HG03139 (cell line): ENCODE results near the gene GOLGA7B.
A peak's percentile ranks its signal among the peaks of the same experiment; 100 is the strongest.

ENCODE experiments used
- ATAC-seq: cut with Tn5 transposase; IDR thresholded peaks from one replicate; pipeline ENCODE4 v1.9.1; 2021; ENCODE audit not compliant: unreplicated experiment

Gene GOLGA7B

DNA sequence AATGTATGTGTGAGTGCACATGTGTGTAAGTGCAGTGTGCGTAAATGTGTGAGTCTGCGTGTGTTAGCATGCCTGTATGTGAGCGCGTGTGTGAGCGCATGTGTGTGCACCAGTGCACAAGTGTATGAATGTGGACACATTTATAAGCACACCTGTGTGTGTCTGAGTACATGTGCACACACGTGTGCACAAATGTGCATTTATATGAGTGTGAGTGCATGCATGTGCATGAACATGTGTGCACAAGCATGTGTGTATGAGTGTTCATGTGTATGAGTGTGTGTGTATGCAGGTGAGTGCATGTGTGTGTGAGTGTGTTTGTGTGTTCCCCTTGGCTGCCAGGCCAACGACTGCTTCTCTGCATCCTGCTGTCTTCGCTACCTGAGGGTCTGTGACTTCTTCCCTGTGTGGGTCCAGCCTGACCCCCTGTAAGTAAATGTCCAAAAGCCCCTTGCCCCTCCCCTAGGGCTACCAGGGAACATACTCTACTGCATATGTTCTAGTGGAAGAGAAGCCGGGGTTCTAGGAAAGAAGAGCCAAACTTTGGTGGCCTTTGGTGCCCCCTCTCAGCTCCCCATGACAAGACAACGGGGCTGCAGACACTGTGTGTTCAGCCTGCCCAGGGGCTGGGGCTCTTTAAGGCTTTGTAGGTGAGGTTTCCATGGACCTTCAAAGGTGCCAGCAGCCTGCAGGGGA is 17.0 kb downstream of the GOLGA7B start:
- ATAC-seq = no peak

DNA sequence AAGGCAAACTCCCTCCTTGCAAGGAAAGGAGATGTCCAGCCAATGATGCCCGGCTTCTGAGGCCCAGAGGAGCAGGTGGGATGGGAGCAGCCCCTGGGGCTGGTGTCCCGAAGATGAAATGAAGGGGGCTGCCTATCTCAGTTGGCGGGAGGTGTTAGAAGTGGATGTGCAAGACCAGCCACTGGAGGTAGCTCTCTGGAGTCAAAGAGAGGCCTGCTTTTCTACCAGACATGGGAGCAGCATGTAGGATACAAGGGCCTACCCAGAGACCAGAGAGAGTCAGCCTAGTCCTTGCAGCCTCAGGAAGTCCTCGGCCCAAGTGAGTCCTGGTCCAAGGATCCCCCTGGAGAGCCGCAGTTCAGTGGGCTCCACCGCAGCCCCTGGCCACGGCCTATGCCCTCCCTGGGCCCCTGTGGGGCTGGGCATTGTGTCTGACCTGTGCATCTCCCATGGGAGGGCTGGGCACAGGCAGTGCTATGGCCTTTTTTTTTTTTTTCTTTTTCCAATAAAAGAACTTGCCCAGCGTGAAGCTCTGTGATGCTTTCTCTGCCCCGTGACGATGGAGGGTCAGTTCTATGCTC is 17.7 kb downstream of the GOLGA7B start:
- ATAC-seq = no peak

DNA sequence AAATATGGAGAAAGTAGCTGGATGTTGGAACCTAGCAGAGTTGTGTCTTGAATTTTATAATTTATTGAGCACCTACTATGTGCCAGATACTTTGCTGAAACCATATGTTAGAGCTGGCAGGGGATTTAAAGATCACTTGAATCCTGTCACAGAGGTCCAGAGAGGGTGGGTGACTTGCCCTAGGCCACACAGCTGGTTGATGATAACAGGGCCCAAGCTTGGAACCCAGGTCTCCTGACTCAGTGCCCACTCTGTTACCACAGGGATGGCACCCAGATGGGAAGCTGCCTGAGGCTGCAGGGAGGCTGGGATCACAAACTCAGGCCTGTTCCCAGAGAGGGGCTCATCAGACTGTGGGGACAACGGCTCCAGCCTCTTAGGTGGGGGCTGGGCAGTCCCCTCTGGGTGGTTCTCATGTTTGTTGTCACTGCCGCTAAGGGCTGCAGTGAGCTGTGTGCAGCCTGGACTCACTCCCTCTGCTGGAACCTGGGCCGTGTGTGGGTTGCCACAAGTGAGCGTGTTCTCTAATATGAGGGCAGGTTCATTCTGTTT is 18.6 kb downstream of the GOLGA7B start:
- ATAC-seq = no peak

DNA sequence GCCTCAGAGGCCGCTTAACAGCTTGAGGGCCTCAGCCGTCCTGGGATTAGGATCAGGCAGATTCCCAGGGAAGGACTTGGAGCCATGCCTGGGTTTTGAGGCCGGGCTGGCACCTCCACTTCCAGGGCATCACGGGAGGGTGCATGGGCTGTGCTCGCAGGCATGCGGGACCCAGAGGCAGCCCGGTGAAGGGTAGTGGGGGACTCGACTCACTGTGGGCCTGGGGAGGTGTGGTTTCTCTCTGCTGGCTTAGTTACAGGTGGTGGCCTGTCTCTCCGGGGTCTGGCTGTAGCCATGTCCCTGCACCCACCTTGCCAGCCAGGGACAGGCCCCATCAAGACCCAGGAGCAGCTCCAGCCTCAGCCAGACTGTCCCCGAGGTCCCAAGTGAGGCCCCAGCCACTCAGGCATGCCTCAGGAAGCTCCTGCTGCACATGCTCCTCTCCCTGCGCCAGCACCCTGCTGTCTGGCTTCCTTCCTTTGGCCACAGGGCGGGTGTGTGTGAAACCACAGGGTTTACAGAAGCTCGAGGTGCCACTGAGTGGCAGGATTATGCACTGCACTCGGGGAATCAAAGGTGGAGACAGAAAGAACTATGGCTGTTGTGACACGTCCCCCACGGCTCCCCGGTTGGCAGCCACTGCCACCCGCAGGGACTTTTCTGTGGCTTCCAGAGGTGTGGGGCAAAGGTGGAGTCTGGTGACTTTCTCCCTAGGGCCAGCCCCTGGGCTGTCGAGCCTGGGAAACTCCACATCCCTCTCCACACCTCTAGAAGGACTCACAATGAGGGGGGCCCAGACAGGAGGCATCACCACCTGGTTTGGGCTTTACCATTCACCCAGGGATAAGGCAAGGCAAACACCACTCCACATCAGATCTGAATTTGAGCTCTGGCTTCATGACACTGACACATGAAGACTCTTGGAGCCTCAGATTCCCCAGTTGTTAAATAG is 19.7 kb downstream of the GOLGA7B start:
- peak; percentile 95 for ATAC-seq

DNA sequence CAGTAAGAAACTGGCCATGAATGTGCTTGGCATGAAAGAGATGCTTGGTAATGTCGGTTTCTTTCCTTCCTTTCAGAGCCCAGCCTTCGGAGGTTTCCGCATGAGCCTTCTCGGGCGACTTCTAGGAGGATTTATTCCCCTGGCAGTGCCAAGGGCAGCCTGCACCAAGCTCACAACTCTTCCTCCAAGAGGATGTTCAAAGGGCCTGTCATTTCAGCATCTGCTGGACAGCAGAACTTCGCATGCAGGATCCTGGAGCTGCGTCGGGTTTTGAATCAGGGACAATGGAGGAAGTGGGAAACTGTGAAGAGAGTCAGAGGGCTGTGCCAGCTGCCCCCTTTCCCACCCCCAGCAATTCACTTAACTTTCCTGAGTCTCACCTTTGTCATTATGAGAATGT is 21.3 kb downstream of the GOLGA7B start:
- no peak for ATAC-seq

DNA sequence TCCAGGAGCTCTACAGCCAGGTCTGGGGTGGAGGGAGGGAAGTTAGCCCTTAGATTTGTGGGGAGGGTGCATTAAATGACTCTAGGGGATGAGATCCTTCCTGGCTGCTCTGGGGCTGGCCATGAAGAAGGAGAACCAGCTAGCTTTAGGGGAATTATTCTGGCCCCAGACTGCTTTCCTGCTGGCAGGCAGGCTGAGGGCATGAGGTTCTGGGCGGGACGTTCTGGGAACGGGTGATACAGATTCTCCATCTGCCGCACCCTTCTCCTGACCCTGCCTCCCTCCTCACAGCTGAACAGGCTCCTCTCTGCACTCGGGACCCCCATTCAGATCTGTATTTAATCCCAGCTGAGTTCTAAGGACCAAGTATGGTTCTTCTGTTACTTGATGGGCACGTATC is 23.9 kb downstream of the GOLGA7B start:
- no peak for ATAC-seq

DNA sequence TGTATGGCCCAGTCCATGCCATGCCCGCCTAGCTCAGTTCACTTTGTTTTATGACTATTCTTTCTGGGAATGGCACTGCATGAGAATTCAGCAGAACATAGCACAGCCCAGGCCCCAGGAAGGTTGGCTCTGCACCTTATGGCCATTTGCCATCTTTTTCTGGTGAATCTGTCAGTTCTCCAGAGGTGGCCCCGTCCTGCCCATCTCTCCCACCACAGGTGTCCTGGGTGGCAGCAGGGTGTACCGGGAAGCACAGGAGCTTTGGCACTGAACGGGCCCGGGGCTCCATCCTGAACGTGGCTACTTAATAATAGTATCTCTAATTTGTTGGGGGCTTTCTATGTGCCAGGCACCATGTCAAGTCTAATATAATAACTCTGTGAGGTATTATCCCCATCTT is 24.7 kb downstream of the GOLGA7B start:
- ATAC-seq = no peak

DNA sequence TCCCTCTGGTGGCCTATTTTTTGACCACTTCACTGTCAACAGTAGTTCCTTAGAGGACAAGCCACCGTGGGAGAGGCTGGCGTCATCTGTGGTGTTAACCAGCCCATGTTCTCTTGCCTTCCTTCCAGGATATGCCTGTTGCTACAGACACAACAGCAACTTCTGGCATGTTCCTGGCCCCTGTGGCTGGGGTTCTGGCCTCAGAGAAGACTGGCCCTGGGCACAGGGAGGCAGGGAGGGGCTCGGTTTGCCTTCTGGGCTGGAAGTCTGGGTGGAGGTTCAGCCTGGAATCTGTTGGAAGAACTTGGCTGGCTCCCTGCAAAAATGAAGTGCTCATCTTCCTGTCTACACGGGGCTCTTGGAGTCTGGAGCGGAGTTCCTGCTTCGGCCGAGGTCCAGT is 25.7 kb downstream of the GOLGA7B start:
- ATAC-seq = no peak

DNA sequence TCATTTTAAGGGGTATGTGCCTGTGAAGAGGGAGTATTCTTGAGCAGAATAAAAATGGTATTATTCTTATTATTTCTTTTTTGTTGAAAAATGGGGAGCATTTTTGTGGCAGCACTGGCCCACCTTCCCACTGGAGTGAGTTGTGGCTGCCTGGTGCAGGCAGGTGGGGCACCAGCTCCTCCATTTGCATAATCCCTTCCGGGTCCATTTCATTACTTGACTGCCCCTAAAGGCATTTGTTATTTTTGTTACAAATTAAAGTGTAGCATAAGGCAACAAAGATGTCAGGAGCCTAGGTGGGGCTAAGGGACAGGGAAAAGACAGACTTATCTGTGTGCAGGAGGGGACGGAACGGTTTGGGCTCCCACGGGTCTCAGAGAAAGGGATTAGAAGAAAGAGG is 26.8 kb downstream of the GOLGA7B start:
- ATAC-seq = no peak

DNA sequence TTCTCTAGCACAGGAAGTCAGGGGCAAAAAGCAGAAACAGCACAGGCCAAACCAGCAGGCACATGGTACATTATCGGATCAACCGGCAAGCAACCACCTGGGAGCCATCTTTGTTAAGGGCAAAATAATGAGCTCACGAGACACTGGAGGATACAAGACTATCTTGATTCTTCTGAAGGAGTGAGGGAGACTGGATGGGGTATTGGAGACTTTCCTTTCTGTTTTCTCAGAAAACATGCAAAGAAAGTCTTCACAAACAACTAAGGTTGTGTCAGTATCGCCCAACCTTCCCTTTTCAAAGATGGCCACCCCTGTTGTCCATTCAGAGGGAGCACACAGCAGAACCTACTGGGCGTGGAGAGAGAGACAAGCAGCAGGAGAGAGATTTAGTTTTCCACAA is 29.6 kb downstream of the GOLGA7B start:
- no peak for ATAC-seq

DNA sequence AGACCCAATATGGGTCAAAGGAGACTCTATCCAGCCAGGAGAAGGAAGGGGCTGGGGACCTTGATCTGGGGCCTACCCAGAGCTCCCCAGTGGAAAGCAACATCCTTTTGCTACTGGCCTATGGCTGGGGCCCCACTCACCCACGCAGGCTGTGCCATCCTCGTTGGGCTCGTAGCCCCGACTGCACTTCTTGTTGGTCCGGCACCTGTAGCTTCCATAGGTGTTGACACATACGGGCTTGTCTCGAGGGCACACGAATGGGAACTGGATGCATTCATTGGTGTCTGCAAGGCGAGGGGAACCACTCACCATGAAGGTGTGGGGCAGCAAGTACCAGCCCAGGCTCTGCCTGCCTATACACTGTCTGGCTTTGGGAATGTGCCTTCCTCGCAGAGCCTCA is 30.5 kb downstream of the GOLGA7B start:
- no peak for ATAC-seq

DNA sequence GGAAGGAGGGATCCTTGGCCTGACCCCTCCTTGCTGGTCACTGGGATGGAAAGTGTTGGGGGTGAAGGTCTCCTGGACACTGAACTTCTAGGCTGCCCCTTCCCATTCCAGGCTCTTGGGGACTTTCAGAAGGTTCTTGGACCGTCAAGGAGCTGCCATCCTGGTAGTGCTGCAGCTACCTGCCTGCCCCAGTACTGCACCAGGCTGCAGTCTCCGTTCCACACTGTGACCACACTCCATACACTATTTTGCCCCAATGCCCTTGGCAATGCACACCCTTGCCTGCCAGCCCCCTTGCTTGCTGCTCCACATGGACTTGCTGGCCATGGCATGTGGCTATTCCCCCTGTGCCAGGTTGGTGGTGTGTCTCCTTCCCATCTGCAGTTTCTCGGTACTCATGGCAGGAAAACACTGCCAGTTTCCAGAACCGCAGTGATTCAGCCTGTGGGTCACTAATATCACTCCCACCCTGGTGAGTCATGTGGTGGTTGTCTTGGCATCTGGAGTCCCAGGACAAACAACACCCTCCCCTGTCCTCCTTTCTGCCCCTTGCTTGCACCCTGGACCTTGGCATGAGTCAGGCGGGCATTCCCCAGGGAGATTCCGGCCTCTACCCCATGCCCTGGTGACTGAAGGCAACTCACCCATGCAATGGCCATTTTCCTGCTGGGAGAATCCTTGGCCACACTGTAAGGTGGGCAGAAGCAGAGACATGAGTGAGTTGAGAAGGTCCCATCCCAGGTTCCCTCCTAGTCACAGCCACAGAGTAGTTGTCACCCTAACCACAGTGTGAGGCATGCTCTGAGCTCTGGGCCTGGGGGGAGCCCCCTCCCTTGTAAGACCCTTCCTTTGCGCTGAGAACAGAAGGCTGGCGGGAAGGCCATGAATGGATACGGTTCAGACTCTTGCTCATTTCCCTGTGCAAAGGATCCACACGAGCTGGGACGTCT is 32.8 kb downstream of the GOLGA7B start:
- no peak for ATAC-seq

DNA sequence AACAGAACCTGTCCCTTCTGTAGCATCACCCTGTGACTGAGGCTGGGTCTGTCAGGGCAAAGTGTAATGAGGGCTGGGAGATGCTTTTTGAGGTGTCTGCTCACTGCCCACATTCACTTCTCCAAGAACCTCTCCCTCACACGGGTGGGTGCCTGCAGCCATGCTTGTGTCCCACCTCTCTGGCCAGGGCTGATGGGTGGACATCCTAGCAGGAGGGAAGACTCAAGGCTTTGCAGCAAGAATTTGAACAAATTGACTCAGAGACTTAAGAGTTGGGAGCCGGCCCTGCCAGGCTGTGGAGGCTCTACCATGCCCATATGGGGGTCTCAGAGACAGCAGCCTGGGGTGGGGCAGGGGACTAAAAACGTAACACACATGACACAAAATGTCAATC is 33.4 kb downstream of the GOLGA7B start:
- ATAC-seq = no peak

DNA sequence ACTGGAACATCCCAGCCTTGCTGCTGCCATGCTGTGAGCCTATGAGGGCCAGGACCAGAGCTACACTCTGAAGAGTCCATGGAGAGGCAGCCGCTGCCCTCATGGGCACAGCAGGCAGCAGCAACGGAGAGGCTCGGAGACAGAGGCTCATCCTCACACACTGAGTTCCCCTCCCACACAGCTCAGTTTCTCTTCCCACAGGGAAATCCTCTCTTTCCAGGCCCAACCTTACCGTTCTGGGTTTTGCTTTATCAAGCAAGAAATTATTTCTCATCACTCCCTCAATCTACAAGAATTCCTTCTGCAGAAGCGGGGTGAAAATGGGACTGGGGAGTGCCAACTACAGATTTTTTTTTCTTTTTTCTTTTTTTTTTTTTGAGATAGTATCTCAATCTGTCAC is 36.6 kb downstream of the GOLGA7B start:
- ATAC-seq = no peak

DNA sequence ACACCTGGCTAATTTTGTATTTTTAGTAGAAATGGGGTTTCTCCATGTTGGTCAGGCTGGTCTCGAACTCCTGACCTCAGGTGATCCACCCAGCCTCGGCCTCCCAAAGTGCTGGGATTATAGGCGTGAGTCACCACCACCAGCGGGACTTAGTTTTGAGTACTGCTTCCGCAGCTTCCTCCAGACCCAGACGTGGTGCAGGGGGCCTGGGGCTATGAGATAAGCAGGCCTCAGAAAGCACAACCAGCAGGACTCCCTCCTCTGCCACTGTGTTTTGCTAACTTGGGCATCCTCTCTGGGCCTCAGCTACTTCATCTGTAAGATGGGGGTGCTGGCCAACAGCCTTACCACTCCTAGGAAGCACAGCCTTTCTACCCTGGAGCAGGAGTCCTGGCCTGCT is 37.8 kb downstream of the GOLGA7B start:
- no peak for ATAC-seq

DNA sequence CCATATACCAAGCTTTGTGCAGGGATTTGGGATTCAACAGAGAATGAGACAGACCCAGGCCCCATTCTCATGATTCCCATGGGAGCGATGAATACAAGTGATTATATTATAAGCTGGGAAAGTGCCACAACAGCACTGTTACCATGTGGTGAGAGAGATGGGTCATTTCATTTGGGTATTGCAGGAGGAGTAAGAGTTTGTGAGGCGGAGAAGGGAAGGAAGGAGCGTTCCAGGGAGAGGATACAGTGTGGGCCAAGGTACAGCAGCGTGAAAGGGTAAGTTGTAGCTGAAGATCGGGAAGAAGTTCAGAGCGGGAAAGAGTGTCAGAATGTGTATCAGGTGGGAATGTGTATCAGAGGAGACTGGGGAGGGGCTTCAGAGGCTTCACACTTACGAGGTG is 38.5 kb downstream of the GOLGA7B start:
- ATAC-seq = no peak

DNA sequence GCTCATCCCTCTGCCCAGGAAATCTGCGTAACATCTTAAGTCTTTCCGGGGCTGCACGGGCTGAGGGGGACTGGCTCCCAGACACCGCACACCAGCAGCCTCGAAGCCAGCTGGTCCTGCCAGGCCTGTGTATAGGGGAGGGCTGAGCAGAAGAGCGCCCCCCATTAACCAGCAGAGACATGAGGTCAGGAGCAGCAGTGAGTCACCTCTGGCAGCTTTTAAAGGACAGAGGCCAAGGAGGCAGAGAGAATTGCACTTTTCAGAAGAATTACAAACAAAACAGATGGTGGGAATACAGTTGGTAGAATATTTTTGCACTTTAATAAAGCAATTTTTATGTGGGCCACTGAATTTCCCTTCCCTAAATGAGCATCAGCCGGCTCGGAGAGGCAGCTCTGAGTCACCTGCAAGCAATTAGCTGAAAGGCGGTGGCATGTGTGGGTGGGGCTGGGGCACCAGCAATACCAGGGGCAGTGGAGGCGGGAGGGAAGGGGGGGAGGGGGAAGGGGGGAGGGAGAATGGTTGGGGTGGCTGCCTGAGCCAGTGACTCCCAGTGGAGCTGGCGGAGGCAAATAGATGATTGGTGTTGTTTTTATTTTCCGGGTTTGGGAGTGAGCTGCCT is 39.1 kb downstream of the GOLGA7B start:
- ATAC-seq = no peak

DNA sequence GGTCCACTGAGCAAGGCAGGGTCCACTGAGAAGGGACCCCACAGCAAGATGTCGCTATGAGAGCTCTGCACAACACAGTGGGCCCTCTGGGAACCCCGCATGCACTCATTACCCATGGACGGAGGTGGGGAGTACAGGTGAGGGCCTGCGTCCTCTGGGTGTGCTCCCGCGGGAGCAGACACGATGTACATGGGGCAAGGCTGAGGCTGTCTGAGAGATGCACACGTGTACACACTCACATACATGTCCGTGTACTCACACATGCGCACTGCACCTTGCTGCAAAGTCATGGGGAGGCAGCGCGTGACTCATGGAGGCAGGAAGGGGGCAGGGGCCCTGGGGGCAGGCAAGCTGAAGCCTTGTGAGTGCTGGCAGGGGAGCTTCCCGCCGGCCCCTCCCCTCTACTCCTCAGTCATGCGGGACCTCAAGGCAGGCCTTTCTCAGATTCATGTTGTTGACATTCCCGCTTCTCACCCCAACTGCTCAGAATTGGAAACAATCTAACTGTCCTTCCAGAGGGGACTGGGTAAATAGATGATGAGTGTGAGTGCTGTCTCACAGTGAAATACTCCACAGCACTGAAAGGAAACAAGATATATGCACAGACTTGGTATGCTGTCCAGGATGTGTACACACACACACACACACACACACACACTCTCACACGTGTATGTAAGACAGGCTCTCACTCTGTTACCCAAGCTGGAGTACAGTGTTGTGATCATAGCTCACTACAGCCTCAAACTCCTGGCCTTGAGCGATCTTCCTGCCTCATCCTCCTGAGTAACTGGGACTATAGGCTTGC is 40.0 kb downstream of the GOLGA7B start:
- ATAC-seq = no peak

DNA sequence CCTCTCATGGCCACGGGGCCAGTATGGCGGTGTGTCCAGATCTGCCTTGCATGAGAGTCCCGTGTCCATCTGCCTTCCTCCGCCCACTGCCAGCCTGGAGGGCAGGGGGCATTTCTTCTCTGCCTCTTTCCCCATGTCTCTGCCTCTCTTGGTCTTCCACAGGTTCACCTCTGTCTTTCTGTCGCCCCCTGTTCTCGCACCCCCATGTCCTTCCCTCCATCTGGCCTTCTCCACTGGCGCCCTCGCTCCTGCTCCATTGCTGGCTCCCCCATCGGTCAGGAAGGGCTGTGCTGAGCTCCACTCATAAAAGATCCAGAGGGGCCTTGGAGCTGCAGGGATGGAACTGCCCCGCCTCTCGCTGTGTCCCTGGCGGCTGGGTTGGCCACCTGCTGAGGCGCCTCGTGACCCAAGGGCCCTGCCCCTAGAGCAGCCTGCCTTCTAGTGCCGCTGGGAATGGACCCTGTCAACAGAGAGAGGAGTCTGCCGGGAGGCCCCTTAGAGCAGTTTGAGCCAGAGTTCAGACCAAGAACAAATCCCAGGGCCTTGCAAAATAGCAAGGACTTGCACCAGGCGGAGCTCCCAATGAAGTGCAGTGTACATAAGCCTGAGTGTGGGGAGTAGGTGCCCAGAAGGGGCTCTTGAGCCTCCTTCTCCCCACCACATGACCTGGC is 42.0 kb downstream of the GOLGA7B start:
- no peak for ATAC-seq
